Measurements from ENCODE around the gene AMH. TPM values are rescaled to one million over a fixed set of nuclear protein-coding genes. Genes with fewer than 3 reads are reported as not detected.

AMH gene
- total and polyA plus RNA-seq, 2 of the 13 experiments (the other 11 are each of a cell fraction or from before 2014, with no cell fraction given): 0.03 to 0.18 TPM

DNA sequence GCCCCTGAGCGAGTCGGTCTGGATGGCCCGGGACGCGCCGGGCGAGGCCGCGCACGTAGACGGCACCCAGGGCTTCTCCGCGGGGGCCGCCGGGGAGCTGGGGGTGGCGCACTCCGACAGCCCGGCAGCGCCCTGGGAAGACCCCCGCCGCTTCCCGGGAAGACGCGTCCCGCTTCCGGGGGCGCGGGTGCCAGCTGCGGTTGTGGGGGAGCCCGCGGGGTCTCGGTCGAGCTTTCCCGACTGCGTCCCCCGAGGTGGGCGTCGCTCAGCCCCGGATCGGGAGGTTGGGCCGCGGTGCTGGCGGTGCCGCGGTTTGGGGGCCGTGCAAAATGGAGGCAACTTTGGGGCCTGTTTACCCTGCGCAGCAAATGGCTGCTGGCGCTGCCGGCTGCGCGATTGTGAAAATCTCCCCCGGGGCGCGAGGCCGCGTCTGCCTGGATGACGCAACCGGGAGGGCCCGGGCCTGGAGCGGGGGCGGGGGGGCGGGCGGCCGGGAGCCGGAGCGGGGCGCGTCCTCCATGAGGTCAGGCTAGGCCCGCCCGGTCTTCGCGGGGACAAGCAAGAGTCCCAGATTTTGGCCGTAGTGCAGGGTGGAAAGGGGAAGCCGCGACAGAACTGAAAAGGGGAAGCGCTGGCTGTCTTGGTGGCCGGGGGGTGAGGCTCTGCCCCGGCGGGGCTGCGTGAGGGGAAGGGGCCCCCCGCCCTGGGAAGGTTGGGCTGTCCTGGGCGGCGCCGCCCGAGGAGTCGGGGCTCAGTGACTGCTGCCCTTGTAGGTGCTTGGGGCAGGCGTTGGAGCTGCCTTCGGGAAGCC, 21.5 kb downstream of the AMH start (continued):
- TF ChIP-seq, protein P1, sequence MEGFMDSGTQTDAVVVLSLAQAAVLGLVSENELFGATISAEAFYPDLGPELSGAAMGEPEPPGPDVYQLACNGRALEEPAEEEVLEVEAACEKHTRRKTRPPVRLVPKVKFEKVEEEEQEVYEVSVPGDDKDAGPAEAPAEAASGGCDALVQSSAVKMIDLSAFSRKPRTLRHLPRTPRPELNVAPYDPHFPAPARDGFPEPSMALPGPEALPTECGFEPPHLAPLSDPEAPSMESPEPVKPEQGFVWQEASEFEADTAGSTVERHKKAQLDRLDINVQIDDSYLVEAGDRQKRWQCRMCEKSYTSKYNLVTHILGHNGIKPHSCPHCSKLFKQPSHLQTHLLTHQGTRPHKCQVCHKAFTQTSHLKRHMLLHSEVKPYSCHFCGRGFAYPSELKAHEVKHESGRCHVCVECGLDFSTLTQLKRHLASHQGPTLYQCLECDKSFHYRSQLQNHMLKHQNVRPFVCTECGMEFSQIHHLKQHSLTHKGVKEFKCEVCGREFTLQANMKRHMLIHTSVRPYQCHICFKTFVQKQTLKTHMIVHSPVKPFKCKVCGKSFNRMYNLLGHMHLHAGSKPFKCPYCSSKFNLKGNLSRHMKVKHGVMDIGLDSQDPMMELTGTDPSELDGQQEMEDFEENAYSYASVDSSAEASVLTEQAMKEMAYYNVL (CRISPR knock-in tag; IDR thresholded peaks at IDR 0.05; ENCODE audit: borderline replicate concordance): no peak
- no peak for TF ChIP-seq NFE2L2 (IDR thresholded peaks at IDR 0.05; ENCODE audit: low read length)
- TF ChIP-seq, protein P2, sequence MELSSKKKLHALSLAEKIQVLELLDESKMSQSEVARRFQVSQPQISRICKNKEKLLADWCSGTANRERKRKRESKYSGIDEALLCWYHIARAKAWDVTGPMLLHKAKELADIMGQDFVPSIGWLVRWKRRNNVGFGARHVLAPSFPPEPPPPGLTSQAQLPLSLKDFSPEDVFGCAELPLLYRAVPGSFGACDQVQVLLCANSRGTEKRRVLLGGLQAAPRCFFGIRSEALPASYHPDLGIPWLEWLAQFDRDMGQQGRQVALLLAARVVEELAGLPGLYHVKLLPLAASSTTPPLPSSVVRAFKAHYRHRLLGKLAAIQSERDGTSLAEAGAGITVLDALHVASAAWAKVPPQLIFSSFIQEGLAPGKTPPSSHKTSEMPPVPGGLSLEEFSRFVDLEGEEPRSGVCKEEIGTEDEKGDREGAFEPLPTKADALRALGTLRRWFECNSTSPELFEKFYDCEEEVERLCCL (CRISPR knock-in tag; IDR thresholded peaks at IDR 0.05; ENCODE audit: borderline replicate concordance): no peak
- TF ChIP-seq ZNF616 (CRISPR knock-in tag; IDR thresholded peaks at IDR 0.05; ENCODE audit: low read depth): no peak
- no peak for TF ChIP-seq STAG1 (CRISPR knock-in tag; IDR thresholded peaks at IDR 0.05)
- no peak for TF ChIP-seq SNAI1 (CRISPR knock-in tag; IDR thresholded peaks at IDR 0.05; ENCODE audit: borderline replicate concordance)
- peak; percentile 43; the same call in 1 of the 2 replicates for TF ChIP-seq MYC (CRISPR knock-in tag; IDR thresholded peaks at IDR 0.05; ENCODE audit: borderline replicate concordance)
- TF ChIP-seq CC2D1A (CRISPR knock-in tag; IDR thresholded peaks at IDR 0.05): no peak
- TF ChIP-seq, protein P3, sequence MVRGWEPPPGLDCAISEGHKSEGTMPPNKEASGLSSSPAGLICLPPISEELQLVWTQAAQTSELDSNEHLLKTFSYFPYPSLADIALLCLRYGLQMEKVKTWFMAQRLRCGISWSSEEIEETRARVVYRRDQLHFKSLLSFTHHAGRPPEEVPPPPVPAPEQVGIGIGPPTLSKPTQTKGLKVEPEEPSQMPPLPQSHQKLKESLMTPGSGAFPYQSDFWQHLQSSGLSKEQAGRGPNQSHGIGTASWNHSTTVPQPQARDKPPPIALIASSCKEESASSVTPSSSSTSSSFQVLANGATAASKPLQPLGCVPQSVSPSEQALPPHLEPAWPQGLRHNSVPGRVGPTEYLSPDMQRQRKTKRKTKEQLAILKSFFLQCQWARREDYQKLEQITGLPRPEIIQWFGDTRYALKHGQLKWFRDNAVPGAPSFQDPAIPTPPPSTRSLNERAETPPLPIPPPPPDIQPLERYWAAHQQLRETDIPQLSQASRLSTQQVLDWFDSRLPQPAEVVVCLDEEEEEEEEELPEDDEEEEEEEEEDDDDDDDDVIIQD (CRISPR knock-in tag; IDR thresholded peaks at IDR 0.05; ENCODE audit: low read depth): no peak
- TF ChIP-seq, protein P4, sequence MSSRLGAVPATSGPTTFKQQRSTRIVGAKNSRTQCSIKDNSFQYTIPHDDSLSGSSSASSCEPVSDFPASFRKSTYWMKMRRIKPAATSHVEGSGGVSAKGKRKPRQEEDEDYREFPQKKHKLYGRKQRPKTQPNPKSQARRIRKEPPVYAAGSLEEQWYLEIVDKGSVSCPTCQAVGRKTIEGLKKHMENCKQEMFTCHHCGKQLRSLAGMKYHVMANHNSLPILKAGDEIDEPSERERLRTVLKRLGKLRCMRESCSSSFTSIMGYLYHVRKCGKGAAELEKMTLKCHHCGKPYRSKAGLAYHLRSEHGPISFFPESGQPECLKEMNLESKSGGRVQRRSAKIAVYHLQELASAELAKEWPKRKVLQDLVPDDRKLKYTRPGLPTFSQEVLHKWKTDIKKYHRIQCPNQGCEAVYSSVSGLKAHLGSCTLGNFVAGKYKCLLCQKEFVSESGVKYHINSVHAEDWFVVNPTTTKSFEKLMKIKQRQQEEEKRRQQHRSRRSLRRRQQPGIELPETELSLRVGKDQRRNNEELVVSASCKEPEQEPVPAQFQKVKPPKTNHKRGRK (CRISPR knock-in tag; IDR thresholded peaks at IDR 0.05): no peak
- no peak for TF ChIP-seq MAZ (IDR thresholded peaks at IDR 0.05; ENCODE audit: borderline replicate concordance, low read depth, low read length)
- TF ChIP-seq MAZ (CRISPR knock-in tag; IDR thresholded peaks at IDR 0.05; ENCODE audit: low read depth): no peak
- TF ChIP-seq JARID2 (CRISPR knock-in tag; IDR thresholded peaks at IDR 0.05; ENCODE audit: insufficient replicate concordance): no peak
- TF ChIP-seq NFE2L1 (CRISPR knock-in tag; IDR thresholded peaks at IDR 0.05; ENCODE audit: borderline replicate concordance): no peak
- TF ChIP-seq ESRRA (CRISPR knock-in tag; IDR thresholded peaks at IDR 0.05; ENCODE audit: low read depth): no peak
- TF ChIP-seq, protein P5, sequence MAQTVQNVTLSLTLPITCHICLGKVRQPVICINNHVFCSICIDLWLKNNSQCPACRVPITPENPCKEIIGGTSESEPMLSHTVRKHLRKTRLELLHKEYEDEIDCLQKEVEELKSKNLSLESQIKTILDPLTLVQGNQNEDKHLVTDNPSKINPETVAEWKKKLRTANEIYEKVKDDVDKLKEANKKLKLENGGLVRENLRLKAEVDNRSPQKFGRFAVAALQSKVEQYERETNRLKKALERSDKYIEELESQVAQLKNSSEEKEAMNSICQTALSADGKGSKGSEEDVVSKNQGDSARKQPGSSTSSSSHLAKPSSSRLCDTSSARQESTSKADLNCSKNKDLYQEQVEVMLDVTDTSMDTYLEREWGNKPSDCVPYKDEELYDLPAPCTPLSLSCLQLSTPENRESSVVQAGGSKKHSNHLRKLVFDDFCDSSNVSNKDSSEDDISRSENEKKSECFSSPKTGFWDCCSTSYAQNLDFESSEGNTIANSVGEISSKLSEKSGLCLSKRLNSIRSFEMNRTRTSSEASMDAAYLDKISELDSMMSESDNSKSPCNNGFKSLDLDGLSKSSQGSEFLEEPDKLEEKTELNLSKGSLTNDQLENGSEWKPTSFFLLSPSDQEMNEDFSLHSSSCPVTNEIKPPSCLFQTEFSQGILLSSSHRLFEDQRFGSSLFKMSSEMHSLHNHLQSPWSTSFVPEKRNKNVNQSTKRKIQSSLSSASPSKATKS (CRISPR knock-in tag; IDR thresholded peaks at IDR 0.05): no peak
- no peak for TF ChIP-seq ZNF160 (CRISPR knock-in tag; IDR thresholded peaks at IDR 0.05)
- no peak for TF ChIP-seq ZNF563 (CRISPR knock-in tag; IDR thresholded peaks at IDR 0.05)
- TF ChIP-seq ZBTB21 (CRISPR knock-in tag; IDR thresholded peaks at IDR 0.05): no peak

Data from HepG2 (cell line).